Stimulated activated CD8-positive, alpha-beta memory T cell treated with anti-CD3 and anti-CD28 coated beads, Interleukin-7, amount 100 ng/mL, for 24 hours (primary cell): Measurements from ENCODE around the gene LSM3.

Experiments
- DNase-seq: peaks from one replicate; pipeline ENCODE4 v3.0.0-alpha.2; 2020; ENCODE audit warnings: low read depth

The LSM3 gene

GRCh38 chr3:14143271-14144225 lies 35.1 kb upstream of the LSM3 start:
- DNase-seq, result no peak

- DNase-seq, result no peak
Observed at GRCh38 chr3:14144423-14145075, 34.1 kb upstream of the LSM3 start.

GRCh38 chr3:14145236-14145635 lies 33.4 kb upstream of the LSM3 start:
- no peak for DNase-seq

GRCh38 chr3:14145670-14146380 lies 32.8 kb upstream of the LSM3 start:
- no peak for DNase-seq

GRCh38 chr3:14146381-14147065 lies 32.1 kb upstream of the LSM3 start:
- no peak for DNase-seq

GRCh38 chr3:14147066-14147435 lies 31.6 kb upstream of the LSM3 start:
- DNase-seq, result no peak

- no peak for DNase-seq
Observed at GRCh38 chr3:14147617-14148016, 31.0 kb upstream of the LSM3 start.

GRCh38 chr3:14148041-14148985 lies 30.3 kb upstream of the LSM3 start:
- no peak for DNase-seq

- no peak for DNase-seq
Observed at GRCh38 chr3:14150078-14150477, 28.5 kb upstream of the LSM3 start.

- no peak for DNase-seq
Observed at GRCh38 chr3:14150491-14151230, 28.0 kb upstream of the LSM3 start.

- no peak for DNase-seq
Observed at GRCh38 chr3:14151471-14152083, 27.0 kb upstream of the LSM3 start.

GRCh38 chr3:14152233-14152962 lies 26.2 kb upstream of the LSM3 start:
- DNase-seq, result no peak

- no peak for DNase-seq
Observed at GRCh38 chr3:14152963-14153355, 25.7 kb upstream of the LSM3 start.

GRCh38 chr3:14153663-14154062 lies 25.0 kb upstream of the LSM3 start:
- DNase-seq, result no peak

GRCh38 chr3:14154276-14154675 lies 24.3 kb upstream of the LSM3 start:
- DNase-seq, result no peak

GRCh38 chr3:14154895-14155440 lies 23.6 kb upstream of the LSM3 start:
- DNase-seq, result no peak

GRCh38 chr3:14156201-14156600 lies 22.4 kb upstream of the LSM3 start:
- DNase-seq, result no peak

- no peak for DNase-seq
Observed at GRCh38 chr3:14156843-14157561, 21.6 kb upstream of the LSM3 start.
